ENCODE data around the gene SPINK14.

DNA sequence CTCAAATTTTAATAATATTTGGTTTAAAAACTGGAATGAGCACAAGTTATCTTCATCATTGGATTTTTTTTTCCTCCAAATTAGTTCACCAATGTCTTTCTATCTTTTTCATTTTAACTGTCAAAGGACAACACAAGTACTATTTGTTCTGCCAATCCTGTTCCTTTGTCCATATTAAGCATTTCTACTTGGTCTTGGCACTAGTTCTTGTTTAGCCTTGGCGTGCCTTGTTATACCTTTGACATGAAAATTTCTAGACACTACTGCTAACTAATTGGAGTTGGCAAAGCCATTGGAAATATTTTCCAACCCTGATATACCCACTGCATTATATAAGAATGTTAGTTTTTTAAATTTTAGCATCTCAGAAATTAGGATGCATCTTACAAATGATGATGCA lies 38.3 kb downstream of the SPINK14 start:
- TF ChIP-seq CTCF (tag by site-specific recombination; IDR thresholded peaks at IDR 0.05) (no peak), SALL2 (tag by site-specific recombination; IDR thresholded peaks at IDR 0.05; ENCODE audit: borderline replicate concordance) (no peak), ZNF174 (tag by site-specific recombination; IDR thresholded peaks at IDR 0.05) (no peak), ZNF416 (tag by site-specific recombination; IDR thresholded peaks at IDR 0.05) (no peak), ZFP41 (tag by site-specific recombination; IDR thresholded peaks at IDR 0.05; ENCODE audit: borderline replicate concordance) (no peak), ZSCAN23 (tag by site-specific recombination; IDR thresholded peaks at IDR 0.05) (no peak), GLI2 (tag by site-specific recombination; IDR thresholded peaks at IDR 0.05; ENCODE audit: borderline replicate concordance, low read depth) (no peak), ZNF221 (tag by site-specific recombination; IDR thresholded peaks at IDR 0.05; ENCODE audit: borderline replicate concordance) (no peak)
- TF ChIP-seq, protein P1, sequence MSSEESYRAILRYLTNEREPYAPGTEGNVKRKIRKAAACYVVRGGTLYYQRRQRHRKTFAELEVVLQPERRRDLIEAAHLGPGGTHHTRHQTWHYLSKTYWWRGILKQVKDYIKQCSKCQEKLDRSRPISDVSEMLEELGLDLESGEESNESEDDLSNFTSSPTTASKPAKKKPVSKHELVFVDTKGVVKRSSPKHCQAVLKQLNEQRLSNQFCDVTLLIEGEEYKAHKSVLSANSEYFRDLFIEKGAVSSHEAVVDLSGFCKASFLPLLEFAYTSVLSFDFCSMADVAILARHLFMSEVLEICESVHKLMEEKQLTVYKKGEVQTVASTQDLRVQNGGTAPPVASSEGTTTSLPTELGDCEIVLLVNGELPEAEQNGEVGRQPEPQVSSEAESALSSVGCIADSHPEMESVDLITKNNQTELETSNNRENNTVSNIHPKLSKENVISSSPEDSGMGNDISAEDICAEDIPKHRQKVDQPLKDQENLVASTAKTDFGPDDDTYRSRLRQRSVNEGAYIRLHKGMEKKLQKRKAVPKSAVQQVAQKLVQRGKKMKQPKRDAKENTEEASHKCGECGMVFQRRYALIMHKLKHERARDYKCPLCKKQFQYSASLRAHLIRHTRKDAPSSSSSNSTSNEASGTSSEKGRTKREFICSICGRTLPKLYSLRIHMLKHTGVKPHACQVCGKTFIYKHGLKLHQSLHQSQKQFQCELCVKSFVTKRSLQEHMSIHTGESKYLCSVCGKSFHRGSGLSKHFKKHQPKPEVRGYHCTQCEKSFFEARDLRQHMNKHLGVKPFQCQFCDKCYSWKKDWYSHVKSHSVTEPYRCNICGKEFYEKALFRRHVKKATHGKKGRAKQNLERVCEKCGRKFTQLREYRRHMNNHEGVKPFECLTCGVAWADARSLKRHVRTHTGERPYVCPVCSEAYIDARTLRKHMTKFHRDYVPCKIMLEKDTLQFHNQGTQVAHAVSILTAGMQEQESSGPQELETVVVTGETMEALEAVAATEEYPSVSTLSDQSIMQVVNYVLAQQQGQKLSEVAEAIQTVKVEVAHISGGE (tag by site-specific recombination; conservative IDR thresholded peaks at IDR 0.05; ENCODE audit: low read depth) = no peak
